B cell (primary cell): Measurements from ENCODE around the gene SLC52A3. TPM values are rescaled to one million over a fixed set of nuclear protein-coding genes. Genes with fewer than 3 reads are reported as not detected.

Experiments used
- ATAC-seq: fragments of 200-7000 bp; cut with Tn5 transposase; one replicate; pipeline ENCODE4 v1.10.0; 2021; ENCODE audit warnings: low read depth, mild to moderate bottlenecking, moderate number of reproducible peaks, moderate library complexity
- CTCF ChIA-PET: fragments of 350-600 bp; sonication (Branson Sonifier 250); formaldehyde crosslinking; loops from one replicate; lab custom pipeline; 2021; ENCODE audit warnings: antibody characterized with exemption, inconsistent platforms; lab: Charles Lee
- POLR2A ChIA-PET: fragments of 350-600 bp; sonication (Branson Sonifier 250); formaldehyde crosslinking; loops from one replicate; lab custom pipeline; 2021; ENCODE audit warnings: antibody characterized with exemption; lab: Charles Lee
- DNase-seq: peaks from one replicate; pipeline ENCODE4 v3.0.0; 2013
- H2AFZ ChIP-seq: 2 replicates; pipeline ENCODE4 v1.6.1; 2012; ENCODE audit warnings: mild to moderate bottlenecking, low read depth, low read length; ENCODE audit not compliant: insufficient read depth, poor library complexity, severe bottlenecking
- H3K27ac ChIP-seq, 2 donors: 1 replicate in 1 of 2; 2 replicates in 1 of 2; pipeline ENCODE4 v1.5.1; 2012 to 2013; ENCODE audit warnings: low read length in 2 of 2, mild to moderate bottlenecking in 2 of 2, moderate library complexity in 1 of 2
- H3K27me3 ChIP-seq, 4 experiments: fragments of 200-600 bp in 1 of 4; sonication (generic) in 1 of 4; replicated peaks in 1 of 4; 1 replicate in 2 of 4; 2 replicates in 2 of 4; pipeline versions ENCODE4 v1.6.1 to v1.7.0; 2013 to 2016; ENCODE audit warnings: low read length in 3 of 4, mild to moderate bottlenecking in 2 of 4, mixed read lengths in 1 of 4, moderate library complexity in 1 of 4; ENCODE audit not compliant: insufficient read depth in 4 of 4, control insufficient read depth in 3 of 4; ENCODE audit errors: control extremely low read depth in 1 of 4
- H3K36me3 ChIP-seq, 2 experiments: replicated peaks in 1 of 2; 1 replicate in 1 of 2; 2 replicates in 1 of 2; pipeline versions ENCODE4 v1.6.1 to v1.7.1; 2013; ENCODE audit warnings: low read length in 1 of 2; ENCODE audit not compliant: insufficient read depth in 2 of 2, control insufficient read depth in 1 of 2; ENCODE audit errors: control extremely low read depth in 1 of 2, extremely low read depth in 1 of 2
- H3K4me1 ChIP-seq, 2 donors: fragments of 200-600 bp in 1 of 2; sonication (generic) in 1 of 2; 1 replicate in 1 of 2; 2 replicates in 1 of 2; pipeline versions ENCODE4 v1.5.1 to v1.6.1; 2013 to 2017; ENCODE audit warnings: low read length in 2 of 2; ENCODE audit not compliant: control insufficient read depth in 2 of 2, insufficient read depth in 2 of 2
- H3K4me2 ChIP-seq: replicated peaks from 2 replicates; pipeline ENCODE3; 2012; ENCODE audit warnings: mild to moderate bottlenecking, low read depth, low read length; ENCODE audit not compliant: poor library complexity, severe bottlenecking
- H3K4me3 ChIP-seq, 5 experiments: fragments of 200-600 bp in 1 of 5; sonication (generic) in 1 of 5; 1 replicate in 3 of 5; 2 replicates in 2 of 5; pipeline versions ENCODE4 v1.5.1 to v1.7.0; 2011 to 2016; ENCODE audit warnings: low read length in 4 of 5, mild to moderate bottlenecking in 4 of 5, low read depth in 2 of 5, control low read depth in 1 of 5, moderate library complexity in 1 of 5; ENCODE audit not compliant: insufficient read depth in 1 of 5; ENCODE audit errors: control extremely low read depth in 1 of 5, extremely low read depth in 1 of 5
- H3K79me2 ChIP-seq: fragments of 200-600 bp; sonication (generic); one replicate; pipeline ENCODE4 v1.6.0; 2016; ENCODE audit warnings: low read length; ENCODE audit not compliant: control insufficient read depth, insufficient read depth
- H3K9ac ChIP-seq: fragments of 200-600 bp; sonication (generic); 2 replicates; pipeline ENCODE4 v1.6.1; 2017; ENCODE audit warnings: mild to moderate bottlenecking, low read length, moderate library complexity
- H3K9me3 ChIP-seq, 3 donors: one replicate each; pipeline versions ENCODE4 v1.6.1 to v1.7.1; 2013; ENCODE audit warnings: low read length in 2 of 3; ENCODE audit not compliant: control insufficient read depth in 2 of 3, insufficient read depth in 1 of 3; ENCODE audit errors: control extremely low read depth in 1 of 3
- H4K20me1 ChIP-seq: 2 replicates; pipeline ENCODE4 v1.6.0; 2012; ENCODE audit warnings: mild to moderate bottlenecking, low read length; ENCODE audit not compliant: insufficient read depth, control insufficient read depth, poor library complexity, severe bottlenecking
- H3K27ac Mint-ChIP-seq: one replicate; pipeline ENCODE4 v1.8.0; 2021; ENCODE audit warnings: mixed read lengths
- H3K27me3 Mint-ChIP-seq: one replicate; pipeline ENCODE4 v1.8.0; 2021; ENCODE audit warnings: mixed read lengths
- H3K4me1 Mint-ChIP-seq: one replicate; pipeline ENCODE4 v1.8.0; 2021; ENCODE audit warnings: mixed read lengths
- H3K4me3 Mint-ChIP-seq: one replicate; pipeline ENCODE4 v1.8.0; 2021; ENCODE audit warnings: mixed read lengths
- H3K9me3 Mint-ChIP-seq: one replicate; pipeline ENCODE4 v1.8.0; 2022; ENCODE audit warnings: mixed read lengths; ENCODE audit not compliant: insufficient read depth
- EZH2 ChIP-seq: IDR thresholded peaks from 2 replicates; pipeline ENCODE4 v1.6.1; 2012; ENCODE audit warnings: borderline replicate concordance, low read depth, mild to moderate bottlenecking, moderate library complexity, low read length; ENCODE audit not compliant: insufficient read depth, poor library complexity, severe bottlenecking
- WGBS: methylation state at CpG from one replicate; pipeline ENCODE4 v1.1.5; 2013; ENCODE audit warnings: missing lambda C conversion rate; ENCODE audit not compliant: insufficient coverage; 5-methylcytosine and 5-hydroxymethylcytosine counted together
- intact Hi-C: fragments of 100-400 bp; cut with micrococcal nuclease; formaldehyde crosslinking; loops from one replicate; pipeline ENCODE4 v1.10.0; 2022
- polyA plus RNA-seq: library from polyadenylated mRNA; depleted of rRNA; stranded (reverse); fragments of >200 nt; gene quantifications from 2 replicates; pipeline ENCODE4 v1.2.3, GENCODE V29; 2012
- total RNA-seq, 2 donors: library from RNA; stranded (reverse); fragments of 120-200 nt in 1 of 2; gene quantifications; 1 replicate in 1 of 2; 2 replicates in 1 of 2; pipeline versions ENCODE4 v1.2.3 to v1.2.4, GENCODE V29; 2013 to 2022
- TF ChIP-seq, protein P1 (sequence below): fragments of 200-600 bp; IDR thresholded peaks from one replicate; pipeline ENCODE4 v1.8.0; 2022; ENCODE audit warnings: antibody characterized with exemption, mild to moderate bottlenecking

The SLC52A3 gene
- total and polyA plus RNA-seq, 2 donors (not counting 1 experiment from before 2014, with no cell fraction given), result not detected

GRCh38 chr20:733861-734260 is 34.4 kb downstream of the SLC52A3 start:
- ATAC-seq (no peak), DNase-seq (no peak)
- Mint-ChIP-seq H3K27me3 (peaks cover 29% of the 10 kb centered on the region), H3K27ac (no peak overlapping the region), H3K4me3 (no peak overlapping the region), H3K9me3 (no peaks in the 10 kb centered on the region), H3K4me1 (peaks cover 1% of the 10 kb centered on the region)
- CTCF ChIA-PET, result interaction anchor here (1.4 kb wide), 1 partner anchor 88 kb away, joined by 3 read pairs; no protein-coding TSS in a partner anchor
- Histone ChIP-seq H4K20me1 (no peaks in the 10 kb centered on the region), H3K27me3 (peaks cover 0 to 14% (median 5%) of the 10 kb centered on the region in 4 experiments), H3K27ac (no peak overlapping the region), H3K9me3 (peaks cover 0 to 5% (median 0%) of the 10 kb centered on the region in 3 donors), H3K79me2 (no peaks in the 10 kb centered on the region), H3K4me1 (peaks cover 0 to 1% of the 10 kb centered on the region in 2 donors), H2AFZ (no peak overlapping the region), H3K9ac (no peak overlapping the region), H3K36me3 (no peaks in the 10 kb centered on the region), H3K4me2 (no peak overlapping the region), H3K4me3 (no peak overlapping the region)
- intact Hi-C loops, result loop anchor here (10.0 kb wide), 1 partner anchor 379 kb away; no protein-coding TSS in a partner anchor
- POLR2A ChIA-PET, result no interaction called here
- WGBS, result 84% methylated on average over 7 of the region's 7 CpGs
- TF ChIP-seq, protein P1, sequence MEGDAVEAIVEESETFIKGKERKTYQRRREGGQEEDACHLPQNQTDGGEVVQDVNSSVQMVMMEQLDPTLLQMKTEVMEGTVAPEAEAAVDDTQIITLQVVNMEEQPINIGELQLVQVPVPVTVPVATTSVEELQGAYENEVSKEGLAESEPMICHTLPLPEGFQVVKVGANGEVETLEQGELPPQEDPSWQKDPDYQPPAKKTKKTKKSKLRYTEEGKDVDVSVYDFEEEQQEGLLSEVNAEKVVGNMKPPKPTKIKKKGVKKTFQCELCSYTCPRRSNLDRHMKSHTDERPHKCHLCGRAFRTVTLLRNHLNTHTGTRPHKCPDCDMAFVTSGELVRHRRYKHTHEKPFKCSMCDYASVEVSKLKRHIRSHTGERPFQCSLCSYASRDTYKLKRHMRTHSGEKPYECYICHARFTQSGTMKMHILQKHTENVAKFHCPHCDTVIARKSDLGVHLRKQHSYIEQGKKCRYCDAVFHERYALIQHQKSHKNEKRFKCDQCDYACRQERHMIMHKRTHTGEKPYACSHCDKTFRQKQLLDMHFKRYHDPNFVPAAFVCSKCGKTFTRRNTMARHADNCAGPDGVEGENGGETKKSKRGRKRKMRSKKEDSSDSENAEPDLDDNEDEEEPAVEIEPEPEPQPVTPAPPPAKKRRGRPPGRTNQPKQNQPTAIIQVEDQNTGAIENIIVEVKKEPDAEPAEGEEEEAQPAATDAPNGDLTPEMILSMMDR, result no peak
- no peak for TF ChIP-seq EZH2

DNA sequence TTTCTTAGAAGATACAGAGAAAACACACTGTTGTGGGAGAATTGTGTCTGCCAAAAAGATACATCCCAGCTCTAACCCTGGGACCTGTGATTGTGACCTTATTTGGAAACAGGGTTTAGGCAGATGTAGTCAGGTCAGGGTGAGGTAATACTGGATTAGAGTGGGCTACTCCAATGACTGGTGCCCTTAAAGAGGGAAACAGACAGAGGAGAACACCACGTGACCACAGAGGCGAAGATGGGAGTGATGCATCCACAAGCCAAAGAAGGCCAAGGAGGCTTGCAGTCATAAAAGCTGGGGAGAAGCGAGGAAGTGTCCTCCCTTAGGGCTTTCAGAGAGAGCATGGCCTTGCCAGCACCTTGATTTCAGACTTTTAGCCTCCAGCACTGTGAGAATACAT is 35.6 kb downstream of the SLC52A3 start:
- no peak overlapping the region for H3K4me2 ChIP-seq
- 88% methylated on average over 2 of the region's 3 CpGs for WGBS
- no peak overlapping the region for H3K27ac ChIP-seq
- Mint-ChIP-seq H3K4me3 (no peak overlapping the region), H3K4me1 (peaks cover 1% of the 10 kb centered on the region), H3K9me3 (no peaks in the 10 kb centered on the region), H3K27me3 (peaks cover 34% of the 10 kb centered on the region), H3K27ac (no peak overlapping the region)
- intact Hi-C loops, result loop anchor here (10.0 kb wide), 1 partner anchor 378 kb away; no protein-coding TSS in a partner anchor
- no peak overlapping the region for H3K4me3 ChIP-seq
- H3K79me2 ChIP-seq, result no peaks in the 10 kb centered on the region
- H2AFZ ChIP-seq, result no peak overlapping the region
- ChIA-PET POLR2A (no interaction called here), CTCF (no interaction called here)
- no peaks in the 10 kb centered on the region for H4K20me1 ChIP-seq
- peaks cover 0 to 21% (median 8%) of the 10 kb centered on the region in 4 experiments for H3K27me3 ChIP-seq
- peaks cover 6 to 7% of the 10 kb centered on the region in 2 donors for H3K4me1 ChIP-seq
- H3K36me3 ChIP-seq, result no peaks in the 10 kb centered on the region
- no peak for TF ChIP-seq EZH2
- TF ChIP-seq, protein P1, result no peak
- H3K9me3 ChIP-seq, result peaks cover 0 to 5% (median 0%) of the 10 kb centered on the region in 3 donors
- no peak for ATAC-seq
- DNase-seq, result no peak
- H3K9ac ChIP-seq, result no peak overlapping the region
